Measurements from ENCODE around the gene GRIK1. TPM values are rescaled to one million over a fixed set of nuclear protein-coding genes. Genes with fewer than 3 reads are reported as not detected.
A peak's percentile ranks its signal among the peaks of the same experiment; 100 is the strongest.

GRIK1 gene
- polyA plus RNA-seq, 1 donor (not counting 4 experiments of a cell fraction or from before 2014, with no cell fraction given): not detected

- peak; percentile 7 for DNase-seq (ENCODE audit: low read depth, low spot score)
- Histone ChIP-seq H3K4me1 (ENCODE audit: control insufficient read depth, extremely low read depth, insufficient read depth, low read length) (peaks cover 8% of the 10 kb centered on the region), H3K9ac (ENCODE audit: control insufficient read depth, extremely low read depth, insufficient read depth, low read length) (no peak overlapping the region), H3K4me2 (ENCODE audit: control insufficient read depth, extremely low read depth, insufficient read depth, low read depth, low read length) (no peak overlapping the region), H3K79me2 (ENCODE audit: control insufficient read depth, insufficient read depth, low read length) (no peaks in the 10 kb centered on the region), H3K4me3 (ENCODE audit: control insufficient read depth in 2 of 3, extremely low read depth in 1 of 3, insufficient read depth in 2 of 3, low read depth in 1 of 3, low read length in 3 of 3) (no peak overlapping the region), H3K9me1 (ENCODE audit: control insufficient read depth, extremely low read depth, insufficient read depth, low read length) (no peaks in the 10 kb centered on the region), H3K27me3 (ENCODE audit: control insufficient read depth, extremely low read depth, insufficient read depth, low read length) (no peaks in the 10 kb centered on the region), H3K36me3 (ENCODE audit: control insufficient read depth in 2 of 2, extremely low read depth in 1 of 2, insufficient read depth in 2 of 2, low read length in 2 of 2) (no peaks in the 10 kb centered on the region), H4K20me1 (ENCODE audit: control insufficient read depth, extremely low read depth, insufficient read depth, low read length) (no peaks in the 10 kb centered on the region), H2AFZ (ENCODE audit: control insufficient read depth, low read length) (peak overlapping the region; percentile 18), H3K9me3 (ENCODE audit: control insufficient read depth, low read depth, low read length) (no peaks in the 10 kb centered on the region), H3K27ac (ENCODE audit: control insufficient read depth, insufficient read depth, low read length) (no peak overlapping the region)
- TF ChIP-seq CTCF (optimal IDR thresholded peaks at IDR 0.05 in 1 of 3, IDR thresholded peaks at IDR 0.05 in 1 of 3, conservative IDR thresholded peaks at IDR 0.05 in 1 of 3; ENCODE audit: extremely low read depth in 1 of 3, insufficient read depth in 2 of 3, low read length in 3 of 3) (no peak), EZH2 (IDR thresholded peaks at IDR 0.05; ENCODE audit: low read length) (no peak)
- dilution Hi-C loops (cut with MboI; ENCODE audit: extremely low pct_ligation_motif_present, low sequenced_read_pairs): no loop called here
- FAIRE-seq: peak; percentile 89
Measured at GRCh38 chr21:29914326-29914725, 25.5 kb downstream of the GRIK1 start.

GRCh38 chr21:29909571-29909970 is 30.2 kb downstream of the GRIK1 start:
- Histone ChIP-seq H2AFZ (ENCODE audit: control insufficient read depth, low read length) (no peak overlapping the region), H4K20me1 (ENCODE audit: control insufficient read depth, extremely low read depth, insufficient read depth, low read length) (no peaks in the 10 kb centered on the region), H3K36me3 (ENCODE audit: control insufficient read depth in 2 of 2, extremely low read depth in 1 of 2, insufficient read depth in 2 of 2, low read length in 2 of 2) (no peaks in the 10 kb centered on the region), H3K4me2 (ENCODE audit: control insufficient read depth, extremely low read depth, insufficient read depth, low read depth, low read length) (no peak overlapping the region), H3K79me2 (ENCODE audit: control insufficient read depth, insufficient read depth, low read length) (no peaks in the 10 kb centered on the region), H3K27ac (ENCODE audit: control insufficient read depth, insufficient read depth, low read length) (no peak overlapping the region), H3K9me1 (ENCODE audit: control insufficient read depth, extremely low read depth, insufficient read depth, low read length) (no peaks in the 10 kb centered on the region), H3K9ac (ENCODE audit: control insufficient read depth, extremely low read depth, insufficient read depth, low read length) (no peak overlapping the region), H3K4me1 (ENCODE audit: control insufficient read depth, extremely low read depth, insufficient read depth, low read length) (peaks cover 13% of the 10 kb centered on the region), H3K27me3 (ENCODE audit: control insufficient read depth, extremely low read depth, insufficient read depth, low read length) (no peaks in the 10 kb centered on the region), H3K9me3 (ENCODE audit: control insufficient read depth, low read depth, low read length) (no peaks in the 10 kb centered on the region), H3K4me3 (ENCODE audit: control insufficient read depth in 2 of 3, extremely low read depth in 1 of 3, insufficient read depth in 2 of 3, low read depth in 1 of 3, low read length in 3 of 3) (no peak overlapping the region)
- DNase-seq (ENCODE audit: low read depth, low spot score): no peak
- no peak for FAIRE-seq
- dilution Hi-C loops (cut with MboI; ENCODE audit: extremely low pct_ligation_motif_present, low sequenced_read_pairs): no loop called here
- TF ChIP-seq EZH2 (IDR thresholded peaks at IDR 0.05; ENCODE audit: low read length): no peak
- TF ChIP-seq CTCF (optimal IDR thresholded peaks at IDR 0.05 in 1 of 3, IDR thresholded peaks at IDR 0.05 in 1 of 3, conservative IDR thresholded peaks at IDR 0.05 in 1 of 3; ENCODE audit: extremely low read depth in 1 of 3, insufficient read depth in 2 of 3, low read length in 3 of 3): no peak

Data from keratinocyte (primary cell).